ENCODE results near the gene MAN2B1. TPM values are rescaled to one million over a fixed set of nuclear protein-coding genes. Genes with fewer than 3 reads are reported as not detected.
"Not testable (repeated sequence)": the region's sequence is repeated elsewhere in the genome, so short reads cannot be mapped to it uniquely, and the experiment has no call there.

MAN2B1 gene
- total and polyA plus RNA-seq, 2 experiments from 2014 or later, result 68.8 to 77.1 TPM

GRCh38 chr19:12680034-12680433, 13.5 kb upstream of the MAN2B1 start:
- H3K9me3 ChIP-seq (ENCODE audit: low read depth), result no peaks in the 10 kb centered on the region
- H2AFZ ChIP-seq, result no peak overlapping the region
- peaks cover 16% of the 10 kb centered on the region for H3K79me2 ChIP-seq
- no peak overlapping the region for H3K27ac ChIP-seq
- peak overlapping the region; percentile 83 for H3K4me2 ChIP-seq
- no peaks in the 10 kb centered on the region for H3K9me2 ChIP-seq (replicated peaks; ENCODE audit: insufficient read depth)
- no peaks in the 10 kb centered on the region for H4K20me1 ChIP-seq (ENCODE audit: insufficient read depth, poor library complexity, severe bottlenecking)
- no peak for TF ChIP-seq EZH2phosphoT487 (IDR thresholded peaks at IDR 0.05; ENCODE audit: low read depth, severe bottlenecking, unreplicated experiment)
- TF ChIP-seq CTCF (IDR thresholded peaks at IDR 0.05; ENCODE audit: poor library complexity), result no peak
- TF ChIP-seq EZH2 (IDR thresholded peaks at IDR 0.05; ENCODE audit: borderline replicate concordance), result no peak
- H3K36me3 ChIP-seq (replicated peaks; ENCODE audit: insufficient read depth, low read depth), result no peaks in the 10 kb centered on the region
- WGBS (ENCODE audit: low lambda C conversion rate, missing lambda C conversion rate), result 94% methylated on average over 9 of the region's 9 CpGs
- peaks cover 7% of the 10 kb centered on the region for H3K4me1 ChIP-seq (ENCODE audit: insufficient read depth)
- H3K4me3 ChIP-seq, result no peak overlapping the region
- no peak for DNase-seq (ENCODE audit: low spot score)
- no peaks in the 10 kb centered on the region for H3K27me3 ChIP-seq

- WGBS (ENCODE audit: low lambda C conversion rate, missing lambda C conversion rate), result 92% methylated on average over 5 of the region's 5 CpGs
- not testable (repeated sequence) for H3K9me2 ChIP-seq (replicated peaks; ENCODE audit: insufficient read depth); H3K4me3 ChIP-seq; H3K27ac ChIP-seq; H3K9me3 ChIP-seq (ENCODE audit: low read depth); H3K4me2 ChIP-seq; H4K20me1 ChIP-seq (ENCODE audit: insufficient read depth, poor library complexity, severe bottlenecking); H3K4me1 ChIP-seq (ENCODE audit: insufficient read depth); DNase-seq (ENCODE audit: low spot score); H2AFZ ChIP-seq; H3K36me3 ChIP-seq (replicated peaks; ENCODE audit: insufficient read depth, low read depth); H3K27me3 ChIP-seq
- peaks cover 16% of the 10 kb centered on the region for H3K79me2 ChIP-seq
These were observed 11.5 kb upstream of the MAN2B1 start for GRCh38 chr19:12678039-12678438.

GRCh38 chr19:12676928-12677327, 10.4 kb upstream of the MAN2B1 start:
- Histone ChIP-seq H4K20me1 (ENCODE audit: insufficient read depth, poor library complexity, severe bottlenecking) (no peaks in the 10 kb centered on the region), H3K79me2 (peaks cover 16% of the 10 kb centered on the region), H3K9me3 (ENCODE audit: low read depth) (no peaks in the 10 kb centered on the region), H3K9me2 (replicated peaks; ENCODE audit: insufficient read depth) (no peaks in the 10 kb centered on the region), H3K27me3 (no peaks in the 10 kb centered on the region), H3K4me3 (no peak overlapping the region), H3K4me1 (ENCODE audit: insufficient read depth) (peaks cover 7% of the 10 kb centered on the region), H2AFZ (no peak overlapping the region), H3K36me3 (replicated peaks; ENCODE audit: insufficient read depth, low read depth) (no peaks in the 10 kb centered on the region), H3K27ac (no peak overlapping the region), H3K4me2 (no peak overlapping the region)
- no peak for DNase-seq (ENCODE audit: low spot score)
- TF ChIP-seq EZH2 (IDR thresholded peaks at IDR 0.05; ENCODE audit: borderline replicate concordance) (no peak), CTCF (IDR thresholded peaks at IDR 0.05; ENCODE audit: poor library complexity) (no peak), EZH2phosphoT487 (IDR thresholded peaks at IDR 0.05; ENCODE audit: low read depth, severe bottlenecking, unreplicated experiment) (no peak)
- WGBS (ENCODE audit: low lambda C conversion rate, missing lambda C conversion rate), result 98% methylated on average over 12 of the region's 12 CpGs

- Histone ChIP-seq H4K20me1 (ENCODE audit: insufficient read depth, poor library complexity, severe bottlenecking) (no peaks in the 10 kb centered on the region), H3K9me2 (replicated peaks; ENCODE audit: insufficient read depth) (no peaks in the 10 kb centered on the region), H3K36me3 (replicated peaks; ENCODE audit: insufficient read depth, low read depth) (no peaks in the 10 kb centered on the region), H3K4me1 (ENCODE audit: insufficient read depth) (peaks cover 7% of the 10 kb centered on the region), H3K9me3 (ENCODE audit: low read depth) (no peaks in the 10 kb centered on the region), H3K79me2 (peaks cover 19% of the 10 kb centered on the region), H3K27ac (no peak overlapping the region), H3K4me2 (no peak overlapping the region), H3K27me3 (no peaks in the 10 kb centered on the region), H3K4me3 (no peak overlapping the region), H2AFZ (no peak overlapping the region)
- no peak for TF ChIP-seq EZH2 (IDR thresholded peaks at IDR 0.05; ENCODE audit: borderline replicate concordance)
- peak; percentile 66 for TF ChIP-seq CTCF (IDR thresholded peaks at IDR 0.05; ENCODE audit: poor library complexity)
- TF ChIP-seq EZH2phosphoT487 (IDR thresholded peaks at IDR 0.05; ENCODE audit: low read depth, severe bottlenecking, unreplicated experiment), result no peak
- DNase-seq (ENCODE audit: low spot score), result peak; percentile 89
- 17% methylated on average over 4 of the region's 4 CpGs for WGBS (ENCODE audit: low lambda C conversion rate, missing lambda C conversion rate)
These were observed 9.8 kb upstream of the MAN2B1 start for GRCh38 chr19:12676384-12676792.
